ENCODE data around the gene GRAMD4.

GRCh38 chr22:46687460-46687859 is 67.3 kb downstream of the GRAMD4 start:
- TF ChIP-seq, protein P1, sequence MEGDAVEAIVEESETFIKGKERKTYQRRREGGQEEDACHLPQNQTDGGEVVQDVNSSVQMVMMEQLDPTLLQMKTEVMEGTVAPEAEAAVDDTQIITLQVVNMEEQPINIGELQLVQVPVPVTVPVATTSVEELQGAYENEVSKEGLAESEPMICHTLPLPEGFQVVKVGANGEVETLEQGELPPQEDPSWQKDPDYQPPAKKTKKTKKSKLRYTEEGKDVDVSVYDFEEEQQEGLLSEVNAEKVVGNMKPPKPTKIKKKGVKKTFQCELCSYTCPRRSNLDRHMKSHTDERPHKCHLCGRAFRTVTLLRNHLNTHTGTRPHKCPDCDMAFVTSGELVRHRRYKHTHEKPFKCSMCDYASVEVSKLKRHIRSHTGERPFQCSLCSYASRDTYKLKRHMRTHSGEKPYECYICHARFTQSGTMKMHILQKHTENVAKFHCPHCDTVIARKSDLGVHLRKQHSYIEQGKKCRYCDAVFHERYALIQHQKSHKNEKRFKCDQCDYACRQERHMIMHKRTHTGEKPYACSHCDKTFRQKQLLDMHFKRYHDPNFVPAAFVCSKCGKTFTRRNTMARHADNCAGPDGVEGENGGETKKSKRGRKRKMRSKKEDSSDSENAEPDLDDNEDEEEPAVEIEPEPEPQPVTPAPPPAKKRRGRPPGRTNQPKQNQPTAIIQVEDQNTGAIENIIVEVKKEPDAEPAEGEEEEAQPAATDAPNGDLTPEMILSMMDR (conservative IDR thresholded peaks at IDR 0.05), result no peak
- TF ChIP-seq EZH2 (IDR thresholded peaks at IDR 0.05; ENCODE audit: low read depth), result no peak
